Prostate gland (tissue), 2 donors: Measurements from ENCODE around the gene FAM89B.

Experiments
- POLR2A ChIP-seq: fragments of 450-650 bp; IDR thresholded peaks from one replicate; pipeline ENCODE4 v1.6.1; 2016; ENCODE audit warnings: antibody characterized with exemption, mild to moderate bottlenecking
- TF ChIP-seq, protein P1 (sequence below), 4 experiments: fragments of 200-600 bp in 2 of 4; fragments of 450-650 bp in 2 of 4; sonication (generic) in 2 of 4; IDR thresholded peaks; 1 replicate in 3 of 4; 2 replicates in 1 of 4; pipeline ENCODE4 v1.5.1; 2016 to 2019; ENCODE audit warnings: antibody characterized with exemption in 4 of 4, mild to moderate bottlenecking in 2 of 4, moderate library complexity in 2 of 4

- TF ChIP-seq, protein P1, sequence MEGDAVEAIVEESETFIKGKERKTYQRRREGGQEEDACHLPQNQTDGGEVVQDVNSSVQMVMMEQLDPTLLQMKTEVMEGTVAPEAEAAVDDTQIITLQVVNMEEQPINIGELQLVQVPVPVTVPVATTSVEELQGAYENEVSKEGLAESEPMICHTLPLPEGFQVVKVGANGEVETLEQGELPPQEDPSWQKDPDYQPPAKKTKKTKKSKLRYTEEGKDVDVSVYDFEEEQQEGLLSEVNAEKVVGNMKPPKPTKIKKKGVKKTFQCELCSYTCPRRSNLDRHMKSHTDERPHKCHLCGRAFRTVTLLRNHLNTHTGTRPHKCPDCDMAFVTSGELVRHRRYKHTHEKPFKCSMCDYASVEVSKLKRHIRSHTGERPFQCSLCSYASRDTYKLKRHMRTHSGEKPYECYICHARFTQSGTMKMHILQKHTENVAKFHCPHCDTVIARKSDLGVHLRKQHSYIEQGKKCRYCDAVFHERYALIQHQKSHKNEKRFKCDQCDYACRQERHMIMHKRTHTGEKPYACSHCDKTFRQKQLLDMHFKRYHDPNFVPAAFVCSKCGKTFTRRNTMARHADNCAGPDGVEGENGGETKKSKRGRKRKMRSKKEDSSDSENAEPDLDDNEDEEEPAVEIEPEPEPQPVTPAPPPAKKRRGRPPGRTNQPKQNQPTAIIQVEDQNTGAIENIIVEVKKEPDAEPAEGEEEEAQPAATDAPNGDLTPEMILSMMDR (IDR thresholded peaks at IDR 0.05) = no peak
- TF ChIP-seq POLR2A = no peak
Observed at GRCh38 chr11:65542738-65543390, 29.5 kb upstream of the FAM89B start.
